Measurements from ENCODE around the gene ANXA6. TPM values are rescaled to one million over a fixed set of nuclear protein-coding genes. Genes with fewer than 3 reads are reported as not detected.
A peak's percentile ranks its signal among the peaks of the same experiment; 100 is the strongest.

ANXA6 gene
- total RNA-seq, 2 donors from 2014 or later, result 21.2 to 39.8 TPM

DNA sequence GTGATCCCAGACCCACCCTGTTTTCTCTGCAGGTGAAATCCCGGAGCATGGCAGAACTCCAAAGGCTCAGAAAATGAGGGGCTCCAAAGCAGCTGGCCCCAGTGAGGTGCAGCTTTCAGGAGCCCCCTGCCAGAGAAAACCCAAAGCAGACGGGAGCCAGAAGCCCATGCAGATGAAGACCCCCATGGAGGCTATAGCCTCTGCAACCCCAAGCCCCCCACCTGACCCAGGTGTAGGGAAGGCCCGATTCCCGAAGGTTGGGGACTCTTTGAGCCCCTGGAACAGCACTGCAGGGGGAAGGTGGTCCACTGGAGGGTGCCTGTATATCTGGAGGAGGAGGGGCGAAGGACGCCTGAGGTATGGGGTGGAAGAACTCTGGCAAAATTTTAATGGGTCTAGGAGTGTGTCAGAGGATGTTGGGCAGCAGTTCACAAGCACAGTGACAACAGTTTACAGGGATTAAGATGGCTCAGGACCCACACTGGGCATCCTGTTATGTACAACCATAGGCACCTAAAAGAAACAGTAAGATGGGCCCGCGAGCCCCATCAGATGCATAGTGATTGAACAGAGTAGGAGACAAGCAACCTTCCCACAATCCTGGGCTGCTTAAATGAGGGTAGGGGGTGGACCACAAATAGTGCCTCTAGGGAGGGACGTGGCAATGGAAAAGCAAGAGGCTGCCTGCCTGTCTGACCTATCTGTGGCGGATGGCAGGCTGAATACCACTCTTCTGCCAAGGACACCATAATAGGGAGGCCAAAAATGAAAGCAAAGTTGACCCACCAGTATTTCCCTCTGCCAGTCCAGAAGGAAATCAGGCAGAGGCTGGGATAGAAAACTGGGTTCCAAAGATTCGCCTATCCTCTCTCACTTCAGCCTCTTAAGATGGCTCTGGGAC lies 16.4 kb upstream of the ANXA6 start:
- no peaks in the 10 kb centered on the region for H3K27me3 ChIP-seq
- no peak overlapping the region for H3K27ac ChIP-seq
- DNase-seq, result no peak
- intact Hi-C loops (cut with DNase I), result no loop called here
- no peaks in the 10 kb centered on the region for H3K36me3 ChIP-seq
- no peak overlapping the region for H3K4me3 ChIP-seq
- H3K9me3 ChIP-seq, result no peaks in the 10 kb centered on the region
- H3K9ac ChIP-seq (ENCODE audit: low read depth in 2 of 2, low read length in 2 of 2), result no peak overlapping the region
- no peaks in the 10 kb centered on the region for H3K4me1 ChIP-seq
- no peak for TF ChIP-seq CTCF (IDR thresholded peaks at IDR 0.05)

GRCh38 chr5:151171529-151171928 lies 13.9 kb upstream of the ANXA6 start:
- Histone ChIP-seq H3K4me3 (no peak overlapping the region), H3K27ac (no peak overlapping the region), H3K27me3 (no peaks in the 10 kb centered on the region), H3K9ac (ENCODE audit: low read depth in 2 of 2, low read length in 2 of 2) (no peak overlapping the region), H3K36me3 (no peaks in the 10 kb centered on the region), H3K4me1 (no peaks in the 10 kb centered on the region), H3K9me3 (no peaks in the 10 kb centered on the region)
- no peak for TF ChIP-seq CTCF (IDR thresholded peaks at IDR 0.05)
- no peak for DNase-seq
- intact Hi-C loops (cut with DNase I), result no loop called here

GRCh38 chr5:151168602-151169344 lies 11.2 kb upstream of the ANXA6 start:
- no peak overlapping the region for H3K4me3 ChIP-seq
- H3K27me3 ChIP-seq, result no peaks in the 10 kb centered on the region
- DNase-seq, result no peak
- no peak for TF ChIP-seq CTCF (IDR thresholded peaks at IDR 0.05)
- intact Hi-C loops (cut with DNase I), result no loop called here
- H3K27ac ChIP-seq, result no peak overlapping the region
- H3K36me3 ChIP-seq, result no peaks in the 10 kb centered on the region
- no peaks in the 10 kb centered on the region for H3K4me1 ChIP-seq
- H3K9me3 ChIP-seq, result no peaks in the 10 kb centered on the region
- no peak overlapping the region for H3K9ac ChIP-seq (ENCODE audit: low read depth in 2 of 2, low read length in 2 of 2)

DNA sequence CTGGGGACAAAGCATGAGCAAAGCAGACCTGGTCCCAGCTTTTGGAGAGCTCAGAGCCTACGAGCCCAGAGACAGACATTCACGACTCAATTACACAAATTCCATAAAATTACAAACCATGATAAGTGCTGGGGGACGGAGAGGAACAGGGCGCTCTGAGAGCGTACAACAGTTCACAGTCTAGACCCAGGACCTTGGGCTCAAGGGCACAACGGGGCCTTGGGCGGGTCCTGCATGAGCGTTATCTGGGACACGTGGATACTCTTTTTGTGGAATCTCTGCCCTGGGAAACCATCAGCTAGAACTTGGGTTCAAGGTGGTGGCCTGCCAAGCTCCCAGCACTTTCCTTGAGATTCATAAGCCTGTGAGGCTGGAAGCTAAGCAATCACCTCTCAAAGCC lies 9.4 kb upstream of the ANXA6 start:
- intact Hi-C loops (cut with DNase I), result no loop called here
- Histone ChIP-seq H3K9me3 (no peaks in the 10 kb centered on the region), H3K36me3 (no peaks in the 10 kb centered on the region), H3K9ac (ENCODE audit: low read depth in 2 of 2, low read length in 2 of 2) (no peak overlapping the region), H3K27ac (no peak overlapping the region), H3K4me3 (no peak overlapping the region), H3K27me3 (no peaks in the 10 kb centered on the region), H3K4me1 (no peaks in the 10 kb centered on the region)
- TF ChIP-seq CTCF (IDR thresholded peaks at IDR 0.05), result no peak
- no peak for DNase-seq

- no peak overlapping the region for H3K27ac ChIP-seq
These were observed 7.3 kb upstream of the ANXA6 start for GRCh38 chr5:151164687-151165392.

More at GRCh38 chr5:151164687-151165392, 7.3 kb upstream of the ANXA6 start:
- peak; percentile 82 for DNase-seq
- intact Hi-C loops (cut with DNase I), result loop anchor here (5.0 kb wide), 2 partner anchors 113 to 163 kb away; no protein-coding TSS in a partner anchor
- Histone ChIP-seq H3K4me1 (no peaks in the 10 kb centered on the region), H3K27me3 (no peaks in the 10 kb centered on the region), H3K4me3 (no peak overlapping the region), H3K36me3 (no peaks in the 10 kb centered on the region), H3K9ac (ENCODE audit: low read depth in 2 of 2, low read length in 2 of 2) (no peak overlapping the region), H3K9me3 (no peaks in the 10 kb centered on the region)
- TF ChIP-seq CTCF (IDR thresholded peaks at IDR 0.05), result peak; percentile 91
